ENCODE results near the gene FIBIN.

FIBIN gene

DNA sequence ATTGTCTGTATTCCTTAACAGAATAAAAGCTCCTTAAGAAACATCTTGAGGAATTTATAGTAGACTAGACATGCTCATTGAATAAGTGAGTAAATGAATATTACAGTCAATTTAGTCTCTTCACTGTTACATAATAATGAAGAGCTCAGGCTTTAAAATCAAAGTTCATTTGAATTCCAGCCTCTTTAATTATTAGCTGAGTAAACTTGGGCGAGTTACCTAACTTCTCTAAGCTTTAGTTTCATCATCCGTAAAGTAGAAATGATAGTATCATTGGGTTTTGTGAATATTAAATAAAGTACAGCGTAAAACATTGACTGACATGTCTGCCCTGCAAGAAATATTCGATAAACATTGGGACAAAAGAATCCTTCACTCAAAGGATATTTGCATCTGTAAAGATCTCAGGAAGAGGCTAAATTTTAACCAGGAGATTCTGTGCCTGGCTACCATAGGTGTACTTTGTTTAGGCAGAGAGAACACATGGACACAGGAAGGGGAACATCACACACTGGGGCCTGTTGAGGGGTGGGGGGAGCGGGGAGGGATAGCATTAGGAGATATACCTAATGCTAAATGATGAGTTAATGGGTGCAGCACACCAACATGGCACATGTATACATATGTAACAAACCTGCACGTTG, 31.5 kb downstream of the FIBIN start:
- DNase-seq: no peak

DNA sequence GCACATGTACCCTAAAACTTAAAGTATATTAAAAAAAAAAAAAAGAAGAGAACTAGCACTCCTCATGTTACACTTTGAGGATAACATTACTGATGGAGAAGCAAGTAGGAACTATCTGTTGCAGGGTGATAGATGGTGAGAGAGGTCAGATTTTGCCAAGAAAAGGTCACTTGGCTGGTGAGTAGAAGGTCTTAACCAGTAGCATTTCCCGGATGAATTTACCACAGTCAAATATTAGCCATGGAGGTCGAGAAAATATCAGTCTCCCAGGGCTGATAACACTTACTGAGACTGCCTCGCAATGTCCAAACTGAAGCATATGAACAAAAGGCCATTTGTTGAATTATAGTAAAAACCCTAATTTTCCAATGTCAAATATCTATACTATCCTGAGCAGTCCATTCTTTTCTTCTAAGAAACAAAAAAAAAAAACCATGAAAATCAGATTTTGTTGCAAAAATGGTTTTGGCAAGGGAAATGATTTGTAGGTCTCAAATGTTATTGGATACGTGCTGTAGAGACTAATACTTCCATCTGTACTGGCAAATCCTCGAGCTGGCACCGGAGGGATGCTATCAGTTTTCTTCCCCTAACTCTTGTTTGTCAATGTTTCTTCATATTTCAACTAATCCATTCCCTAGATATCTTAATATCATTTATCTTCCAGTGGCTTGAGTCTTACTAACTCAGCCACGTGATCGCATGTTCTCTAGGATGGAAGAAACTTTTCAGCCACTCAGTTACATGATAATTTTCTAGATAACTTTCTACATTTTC, 32.2 kb downstream of the FIBIN start:
- DNase-seq: no peak

DNA sequence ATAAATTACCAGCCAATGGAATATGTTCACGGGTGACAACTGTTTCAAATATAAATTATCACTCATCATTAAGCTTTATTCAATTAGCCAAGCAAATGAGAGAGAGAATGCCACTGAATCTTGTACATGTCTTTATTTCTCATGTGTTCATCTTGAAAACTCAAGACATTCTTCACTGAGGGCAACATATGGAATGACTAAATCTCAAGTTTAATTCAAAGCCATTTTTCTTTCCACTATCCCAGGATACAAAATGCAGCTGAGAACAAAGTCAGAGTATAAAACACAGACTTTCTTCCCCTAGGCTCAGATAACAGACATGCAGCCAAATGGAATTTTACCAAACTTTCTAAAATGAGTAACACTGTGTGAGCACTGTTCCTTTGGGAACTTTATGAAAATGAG, 34.7 kb downstream of the FIBIN start:
- DNase-seq: no peak

DNA sequence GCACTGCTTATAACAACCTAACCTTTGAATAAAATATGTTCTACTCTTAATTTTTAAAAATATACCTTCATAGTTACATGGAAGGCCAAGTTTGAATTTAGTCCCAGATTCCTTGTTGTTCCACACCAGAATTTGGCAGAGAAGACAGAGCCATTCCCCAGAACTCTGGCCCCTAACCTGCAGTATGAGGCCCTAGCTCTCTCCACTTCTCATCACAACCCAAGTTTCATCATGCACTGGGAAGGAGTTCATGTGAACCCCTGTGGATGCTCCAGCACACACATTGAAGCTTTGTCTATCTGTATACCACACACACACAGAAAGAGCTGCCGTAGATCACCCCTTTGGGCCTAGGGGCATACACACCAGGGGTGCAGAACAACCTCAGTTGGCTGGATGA, 36.1 kb downstream of the FIBIN start:
- DNase-seq: no peak

DNA sequence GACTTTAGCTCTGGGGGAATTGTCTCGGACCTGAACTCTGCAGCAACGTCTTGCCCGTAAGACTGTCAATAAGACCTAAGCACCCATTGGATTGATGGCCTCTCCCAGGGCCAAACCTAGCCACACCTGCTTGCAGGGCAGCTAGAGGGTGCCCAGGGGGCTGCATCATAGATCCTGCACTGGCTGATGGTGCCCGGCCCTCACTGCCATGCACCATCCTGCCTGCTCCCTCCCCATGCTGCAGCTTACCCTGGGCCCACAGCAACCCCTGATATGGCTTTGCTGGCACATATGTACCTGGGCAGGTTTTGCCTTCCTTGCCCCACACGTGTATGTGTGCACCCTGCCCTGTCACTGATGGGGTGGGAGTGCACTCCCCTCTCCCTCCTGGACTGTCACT, 37.8 kb downstream of the FIBIN start:
- no peak for DNase-seq

DNA sequence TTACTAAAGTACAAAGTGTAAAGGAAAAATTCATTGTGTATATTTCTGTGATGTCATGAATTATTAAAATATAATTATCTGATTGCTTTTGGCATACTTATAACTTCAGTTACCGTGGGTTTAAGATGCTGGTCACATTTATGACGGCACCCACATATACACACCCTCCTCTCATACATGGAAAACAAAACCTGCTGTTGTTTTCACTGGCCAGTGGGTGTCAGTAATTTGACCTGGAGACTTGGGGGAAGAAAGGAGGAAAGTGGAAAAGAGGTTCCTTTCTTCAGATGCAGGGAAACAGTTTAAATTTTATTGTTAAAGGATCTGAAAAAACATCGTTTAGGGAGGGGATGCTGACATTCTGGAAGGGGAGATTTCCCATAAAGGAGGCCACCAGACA, 46.0 kb downstream of the FIBIN start:
- DNase-seq: no peak

DNA sequence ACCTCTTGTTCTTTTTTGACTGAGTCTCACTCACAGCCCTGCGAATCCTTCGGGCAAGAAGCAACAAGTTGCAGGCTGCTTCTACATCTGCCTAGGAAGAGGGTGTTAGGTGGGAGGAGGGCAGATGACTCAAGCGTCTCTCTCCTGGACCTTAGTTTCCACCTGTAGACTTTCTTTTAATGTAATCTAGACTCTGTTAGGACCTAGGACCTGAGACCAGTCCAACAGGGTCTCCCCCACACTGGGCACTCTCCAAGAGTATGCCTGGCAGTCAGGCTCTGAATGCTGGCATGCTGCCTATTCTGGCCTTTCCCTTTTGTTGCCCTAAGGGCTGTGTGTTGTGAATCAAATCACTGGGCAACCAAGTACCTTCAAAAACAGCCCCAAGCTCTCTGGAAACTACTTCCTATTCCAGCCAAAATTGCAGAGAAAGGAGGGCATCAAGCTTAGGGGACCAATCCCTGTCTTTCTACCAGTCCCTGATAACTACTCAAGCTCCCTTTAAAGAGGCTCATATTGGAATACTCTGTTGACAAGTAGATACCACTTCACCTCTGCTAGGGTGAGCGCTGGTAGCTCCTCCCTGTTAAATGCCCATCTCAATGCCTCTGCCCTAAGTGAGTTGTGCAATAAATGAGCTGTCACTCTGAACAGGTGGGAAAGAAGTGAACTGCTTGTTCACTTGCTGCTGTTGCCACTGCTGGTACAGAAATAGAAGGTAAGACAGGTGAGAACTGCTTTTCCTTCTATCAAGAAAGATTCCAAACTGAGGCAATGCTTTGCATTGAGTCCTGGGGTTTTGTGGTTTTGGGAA, 46.6 kb downstream of the FIBIN start, which contains the start of gene BBOX1:
Gene BBOX1, plus strand, starts transcription at position 514 of the 814 bp plus-strand sequence. CDS start 14,616 bp downstream, outside the sequence.
- DNase-seq: no peak

DNA sequence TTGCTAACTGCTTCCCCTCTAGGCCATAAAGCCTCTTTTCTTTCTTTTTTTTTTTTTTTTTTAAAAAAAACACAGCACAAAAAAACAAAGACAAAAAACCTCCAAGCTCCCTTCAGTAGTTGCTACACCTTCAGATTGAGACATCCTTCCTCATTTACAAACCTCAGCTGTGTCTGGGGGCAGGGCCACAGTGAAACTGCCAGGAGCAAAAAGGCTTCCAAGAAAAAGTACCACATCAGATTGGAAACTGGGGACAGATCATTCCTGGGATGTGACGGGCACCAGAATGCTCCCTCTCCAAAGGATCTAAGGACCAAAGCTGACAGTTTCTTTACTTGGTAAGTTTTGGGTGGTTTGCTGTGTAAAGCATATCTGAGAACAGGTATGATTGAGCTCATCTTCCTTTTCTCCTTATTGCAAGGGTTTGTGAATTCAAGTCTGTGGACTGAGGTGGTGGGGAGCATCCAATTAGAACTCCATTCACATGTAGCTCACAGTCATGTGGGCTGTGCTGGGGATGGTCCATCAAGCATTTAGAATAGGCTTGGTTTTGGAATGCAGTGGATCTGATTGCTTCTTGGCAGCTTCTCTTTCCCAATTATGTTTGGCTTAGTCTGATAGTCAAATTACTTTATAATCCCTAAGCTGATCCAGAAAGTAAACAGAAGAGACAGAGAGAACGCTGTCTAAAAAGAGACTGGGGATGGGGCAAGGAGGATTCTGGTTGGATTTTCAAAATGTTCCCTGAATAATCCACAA, 47.4 kb downstream of the FIBIN start:
- no peak for DNase-seq

Measured in activated naive CD4-positive, alpha-beta T cell treated with Interleukin-2 at 50 U/mL for 16 hours (primary cell).